Heart left ventricle (tissue), 16 donors: ENCODE results near the gene PBX1. TPM values are rescaled to one million over a fixed set of nuclear protein-coding genes. Genes with fewer than 3 reads are reported as not detected.
"Not testable (repeated sequence)": the region's sequence is repeated elsewhere in the genome, so short reads cannot be mapped to it uniquely, and the experiment has no call there.

Experiments used
- ATAC-seq, 4 donors: fragments of 200-7000 bp; cut with Tn5 transposase; one replicate each; pipeline ENCODE4 v1.9.1; 2020 to 2022; ENCODE audit warnings: moderate library complexity in 4 of 4, mild to moderate bottlenecking in 3 of 4, moderate number of reproducible peaks in 1 of 4
- DNase-seq, 5 donors: peaks; one replicate each; pipeline ENCODE4 v3.0.0-alpha.2; 2020
- H3K27ac ChIP-seq, 12 donors: fragments of 200-600 bp; sonication (generic) in 4 of 12; one replicate each; pipeline versions ENCODE4 v1.5.0 to v1.8.0; 2016 to 2022; ENCODE audit warnings: mild to moderate bottlenecking in 2 of 12
- H3K27me3 ChIP-seq, 9 donors: fragments of 200-600 bp; sonication (generic) in 2 of 9; one replicate each; pipeline versions ENCODE4 v1.5.1 to v1.8.0; 2016 to 2022; ENCODE audit warnings: mild to moderate bottlenecking in 3 of 9
- H3K36me3 ChIP-seq, 9 donors: fragments of 200-600 bp; sonication (generic) in 2 of 9; one replicate each; pipeline versions ENCODE4 v1.5.0 to v1.8.0; 2018 to 2022; ENCODE audit warnings: mild to moderate bottlenecking in 2 of 9
- H3K4me1 ChIP-seq, 12 donors: fragments of 200-600 bp; sonication (generic) in 4 of 12; one replicate each; pipeline versions ENCODE4 v1.5.0 to v1.8.0; 2016 to 2022; ENCODE audit warnings: mild to moderate bottlenecking in 3 of 12
- H3K4me3 ChIP-seq, 12 donors: fragments of 200-600 bp; sonication (generic) in 4 of 12; one replicate each; pipeline versions ENCODE4 v1.5.0 to v1.8.0; 2017 to 2022; ENCODE audit warnings: mild to moderate bottlenecking in 9 of 12, moderate library complexity in 4 of 12
- H3K9me3 ChIP-seq, 12 donors: fragments of 200-600 bp; sonication (generic) in 4 of 12; one replicate each; pipeline versions ENCODE4 v1.5.0 to v1.8.0; 2016 to 2022; ENCODE audit warnings: mild to moderate bottlenecking in 1 of 12
- CTCF ChIP-seq, 12 donors: fragments of 200-600 bp; sonication (generic) in 4 of 12; IDR thresholded peaks; one replicate each; pipeline versions ENCODE4 v1.5.0 to v1.8.0; 2018 to 2022; ENCODE audit warnings: antibody characterized with exemption in 12 of 12, mild to moderate bottlenecking in 5 of 12
- POLR2A ChIP-seq, 2 donors: fragments of 450-650 bp; IDR thresholded peaks; one replicate each; pipeline ENCODE4 v1.6.1; 2017; ENCODE audit warnings: antibody characterized with exemption in 2 of 2, mild to moderate bottlenecking in 2 of 2, moderate library complexity in 2 of 2
- WGBS, 4 donors: extraction: QIAGEN DNeasy Blood & Tissue Kit in 2 of 4; methylation state at CpG; one replicate each; pipeline versions ENCODE4 v1.1.5 to v1.1.7; 2013 to 2018; 5-methylcytosine and 5-hydroxymethylcytosine counted together
- intact Hi-C, 10 donors: fragments of 100-400 bp; cut with DNase I; formaldehyde crosslinking; loops; one replicate each; pipeline versions ENCODE4 v1.11.1 to v1.14.2; 2022
- polyA plus RNA-seq, 2 donors: library from polyadenylated mRNA; stranded (reverse); fragments of 200-250 nt; gene quantifications; one replicate each; pipeline ENCODE4 v1.2.3, GENCODE V29; 2013
- total RNA-seq, 9 donors: library from RNA; depleted of rRNA in 2 of 9; stranded (reverse); fragments of >200 nt in 2 of 9; fragmentation: NEBNext Ultra II Directional in 3 of 9; extraction: Animal tissue kit (Norgen Biotek cat#: 25700) in 3 of 9; gene quantifications; one replicate each; pipeline versions ENCODE4 v1.1.0 to v1.2.4, GENCODE V29; 2016 to 2023
- donor health status: ischemic (EF 13 %, LVEDD 7.1; RV severe dilation, severe dysfunction).
- donor health status: healthy with polysubstance abuse.
- donor health status: DM: no; HTN: yes; CAD: no.
- donor health status: DM: no; HTN: no; CAD: no.
- donor health status: ischemic (EF 25% LVEDD 6.9; RV normal size, moderate dysfunction).
- donor health status: ischemic (EF 25% LVEDD 5.7; RV mildly dilated, moderate dysfunction).
- donor health status: healthy.
- donor health status: DM: yes; HTN: yes; CAD: no.
- donor health status: ischemic (EF 35%, LVEDD 5.7; RV mildly dilated, moderate dysfunction).
- donor health status: nonischemic (EF 11% LVEDD 7.7; RV severe dilation, severe dysfunction).
- donor health status: DM: yes; HTN: yes; CAD: no.
- donor health status: PGD.
- donor health status: ischemic (EF 29% LVEDD 5.4; RV normal size, mild dysfunction).
- donor health status: nonischemic (EF 23%, LVEDD 6.1; RV moderate dilation, normal function).

Gene PBX1
- total and polyA plus RNA-seq, 11 donors, result 15.2 to 78.2 (median 59.1) TPM

GRCh38 chr1:164648636-164649035 lies 89.7 kb downstream of the PBX1 start:
- peaks cover 0 to 64% (median 36%) of the 10 kb centered on the region in 12 donors for H3K4me1 ChIP-seq
- intact Hi-C loops, result loop anchor here in 1 of 10 donors (5.0 kb wide), 1 partner anchor 59 kb away; no protein-coding TSS in a partner anchor
- no peak overlapping the region for H3K4me3 ChIP-seq
- peak overlapping the region in 1 of 12 donors; percentile 53 for H3K27ac ChIP-seq
- ATAC-seq (no peak), DNase-seq (no peak)
- WGBS, 4 donors, result 45 to 63% (median 48%) methylated on average over 2 of the region's 2 CpGs
- H3K9me3 ChIP-seq, result no peaks in the 10 kb centered on the region
- H3K36me3 ChIP-seq, result peaks cover 0 to 4% (median 0%) of the 10 kb centered on the region in 9 donors
- no peak for TF ChIP-seq POLR2A (IDR thresholded peaks at IDR 0.05)
- no peak for TF ChIP-seq CTCF (IDR thresholded peaks at IDR 0.05)
- H3K27me3 ChIP-seq, result no peaks in the 10 kb centered on the region

GRCh38 chr1:164649146-164649545 lies 90.2 kb downstream of the PBX1 start:
- ATAC-seq (no peak), DNase-seq (no peak)
- Histone ChIP-seq H3K27ac (peak overlapping the region in 1 of 12 donors; percentile 53), H3K36me3 (peaks cover 0 to 4% (median 0%) of the 10 kb centered on the region in 9 donors), H3K9me3 (no peaks in the 10 kb centered on the region), H3K4me3 (no peak overlapping the region), H3K4me1 (peaks cover 0 to 64% (median 34%) of the 10 kb centered on the region in 12 donors), H3K27me3 (no peaks in the 10 kb centered on the region)
- intact Hi-C loops, result loop anchor here in 1 of 10 donors (5.0 kb wide), 1 partner anchor 58 kb away; no protein-coding TSS in a partner anchor
- WGBS, 4 donors, result 88 to 95% (median 92%) methylated on average over 4 of the region's 4 CpGs
- TF ChIP-seq CTCF (IDR thresholded peaks at IDR 0.05), result no peak
- no peak for TF ChIP-seq POLR2A (IDR thresholded peaks at IDR 0.05)

GRCh38 chr1:164650531-164650930 lies 91.5 kb downstream of the PBX1 start:
- ATAC-seq (no peak), DNase-seq (no peak)
- H3K4me3 ChIP-seq, result no peak overlapping the region
- WGBS, 4 donors, result 70 to 86% (median 77%) methylated on average over 2 of the region's 2 CpGs
- peaks cover 0 to 55% (median 26%) of the 10 kb centered on the region in 12 donors for H3K4me1 ChIP-seq
- peak overlapping the region in 1 of 12 donors; percentile 45 for H3K27ac ChIP-seq
- no peaks in the 10 kb centered on the region for H3K27me3 ChIP-seq
- H3K9me3 ChIP-seq, result no peaks in the 10 kb centered on the region
- no peak for TF ChIP-seq POLR2A (IDR thresholded peaks at IDR 0.05)
- no peak for TF ChIP-seq CTCF (IDR thresholded peaks at IDR 0.05)
- intact Hi-C loops, result loop anchor here in 1 of 10 donors (5.0 kb wide), 1 partner anchor 47 kb away; no protein-coding TSS in a partner anchor
- H3K36me3 ChIP-seq, result peaks cover 0 to 4% (median 0%) of the 10 kb centered on the region in 9 donors

- intact Hi-C loops, result loop anchor here in 1 of 10 donors (5.0 kb wide), 1 partner anchor 46 kb away; no protein-coding TSS in a partner anchor
- Histone ChIP-seq H3K27me3 (no peaks in the 10 kb centered on the region), H3K4me3 (no peak overlapping the region), H3K4me1 (peaks cover 0 to 53% (median 27%) of the 10 kb centered on the region in 12 donors), H3K27ac (peak overlapping the region in 1 of 12 donors; percentile 45), H3K9me3 (no peaks in the 10 kb centered on the region), H3K36me3 (peaks cover 0 to under 1% (median 0%) of the 10 kb centered on the region in 9 donors)
- no peak for DNase-seq
- 53 to 74% (median 66%) methylated on average over 13 of the region's 13 CpGs for WGBS, 4 donors
- TF ChIP-seq POLR2A (IDR thresholded peaks at IDR 0.05), result no peak
- no peak for TF ChIP-seq CTCF (IDR thresholded peaks at IDR 0.05)
- peak in 3 of 4 donors; percentile 16 to 44 (median 35) for ATAC-seq
Measured at GRCh38 chr1:164651351-164651951, 92.5 kb downstream of the PBX1 start.

- not testable (repeated sequence) for H3K36me3 ChIP-seq, H3K27me3 ChIP-seq, ATAC-seq, DNase-seq, H3K27ac ChIP-seq, H3K9me3 ChIP-seq, H3K4me3 ChIP-seq
- intact Hi-C loops, result loop anchor here in 1 of 10 donors (5.0 kb wide), 1 partner anchor 44 kb away; no protein-coding TSS in a partner anchor
- 92 to 98% (median 96%) methylated on average over 6 of the region's 6 CpGs for WGBS, 4 donors
- peaks cover 0 to 38% (median 21%) of the 10 kb centered on the region in 12 donors for H3K4me1 ChIP-seq
Measured at GRCh38 chr1:164652969-164653368, 94.0 kb downstream of the PBX1 start.
